IMR-90 (cell line): Measurements from ENCODE around the gene ZNF708.

ENCODE experiments used
- CEBPB ChIP-seq: IDR thresholded peaks from 2 replicates; pipeline ENCODE4 v1.6.1; 2012; ENCODE audit warnings: low read depth, low read length, improper control_type of control experiment
- CTCF ChIP-seq: conservative IDR thresholded peaks from 2 replicates; pipeline ENCODE4 v1.5.1; 2012; ENCODE audit warnings: mild to moderate bottlenecking, low read depth, low read length, improper control_type of control experiment
- FOS ChIP-seq: fragments of 150-350 bp; IDR thresholded peaks from 2 replicates; pipeline ENCODE4 v1.6.1; 2016; ENCODE audit warnings: low read depth, low read length
- MAFK ChIP-seq: IDR thresholded peaks from 2 replicates; pipeline ENCODE4 v1.6.1; 2012; ENCODE audit warnings: low read depth, low read length, improper control_type of control experiment
- POLR2A ChIP-seq: IDR thresholded peaks from 2 replicates; pipeline ENCODE4 v1.6.1; 2012; ENCODE audit warnings: mild to moderate bottlenecking, low read depth, low read length
- RCOR1 ChIP-seq: IDR thresholded peaks from 2 replicates; pipeline ENCODE4 v1.6.1; 2012; ENCODE audit warnings: mild to moderate bottlenecking, low read length, improper control_type of control experiment; ENCODE audit not compliant: insufficient replicate concordance
- RFX5 ChIP-seq: IDR thresholded peaks from 2 replicates; pipeline ENCODE4 v1.8.0; 2012; ENCODE audit warnings: low read depth, mild to moderate bottlenecking, low read length, moderate library complexity
- USF2 ChIP-seq: fragments of 150-350 bp; IDR thresholded peaks from 2 replicates; pipeline ENCODE4 v1.6.1; 2017; ENCODE audit warnings: mild to moderate bottlenecking, antibody characterized with exemption, low read length, low read depth
- TF ChIP-seq, protein P1 (sequence below): fragments of 150-350 bp; IDR thresholded peaks from 2 replicates; pipeline ENCODE4 v1.6.1; 2016; ENCODE audit warnings: low read depth, mild to moderate bottlenecking, low read length, moderate library complexity, borderline replicate concordance

DNA sequence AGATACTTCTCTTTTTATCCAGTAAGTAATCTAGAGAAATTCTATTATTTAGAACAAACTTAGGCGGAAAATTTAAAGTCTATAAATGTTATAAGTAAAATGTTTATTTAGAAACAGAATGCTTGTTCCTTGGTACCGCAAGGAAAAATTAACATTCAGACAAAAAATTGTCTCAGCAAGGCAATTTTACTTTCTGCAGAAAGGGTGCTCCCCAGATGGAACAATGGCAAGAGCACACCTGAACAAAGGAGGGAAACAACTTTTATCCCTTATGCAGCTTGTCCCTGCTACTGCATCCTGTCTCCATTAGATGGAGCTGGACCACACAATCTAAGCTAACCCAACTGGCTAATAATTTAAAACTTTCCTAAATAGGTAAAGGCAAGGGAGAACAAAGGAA is 6.5 kb upstream of the ZNF708 start:
- TF ChIP-seq USF2 (no peak), CTCF (no peak), RCOR1 (no peak), POLR2A (no peak), FOS (no peak), RFX5 (no peak), MAFK (no peak), CEBPB (no peak)
- TF ChIP-seq, protein P1, sequence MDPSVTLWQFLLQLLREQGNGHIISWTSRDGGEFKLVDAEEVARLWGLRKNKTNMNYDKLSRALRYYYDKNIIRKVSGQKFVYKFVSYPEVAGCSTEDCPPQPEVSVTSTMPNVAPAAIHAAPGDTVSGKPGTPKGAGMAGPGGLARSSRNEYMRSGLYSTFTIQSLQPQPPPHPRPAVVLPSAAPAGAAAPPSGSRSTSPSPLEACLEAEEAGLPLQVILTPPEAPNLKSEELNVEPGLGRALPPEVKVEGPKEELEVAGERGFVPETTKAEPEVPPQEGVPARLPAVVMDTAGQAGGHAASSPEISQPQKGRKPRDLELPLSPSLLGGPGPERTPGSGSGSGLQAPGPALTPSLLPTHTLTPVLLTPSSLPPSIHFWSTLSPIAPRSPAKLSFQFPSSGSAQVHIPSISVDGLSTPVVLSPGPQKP, result no peak
